Nucleus accumbens (tissue), 56 donors: Measurements from ENCODE around the gene CCNT2.
A peak's percentile ranks its signal among the peaks of the same experiment; 100 is the strongest.
"Not testable (repeated sequence)": the region's sequence is repeated elsewhere in the genome, so short reads cannot be mapped to it uniquely, and the experiment has no call there.

Experiments
- DNase-seq, 56 donors: peaks; one replicate each; lab custom pipeline; 2025; lab: John Stamatoyannopoulos, UW

Gene CCNT2

GRCh38 chr2:134973241-134974138 lies 54.9 kb downstream of the CCNT2 start:
- no peak for DNase-seq

- DNase-seq, result no peak
These were observed 56.8 kb downstream of the CCNT2 start for GRCh38 chr2:134975281-134976009.

GRCh38 chr2:134976074-134976702 lies 57.6 kb downstream of the CCNT2 start:
- no peak for DNase-seq

- DNase-seq, result not testable (repeated sequence)
These were observed 58.5 kb downstream of the CCNT2 start for GRCh38 chr2:134977104-134977503.

GRCh38 chr2:134979221-134979620 lies 60.6 kb downstream of the CCNT2 start:
- DNase-seq, result no peak

GRCh38 chr2:134980639-134981038 lies 62.0 kb downstream of the CCNT2 start:
- no peak for DNase-seq

- DNase-seq, result no peak
These were observed 64.0 kb downstream of the CCNT2 start for GRCh38 chr2:134982603-134983002.

GRCh38 chr2:134985061-134985460 lies 66.4 kb downstream of the CCNT2 start:
- no peak for DNase-seq

- DNase-seq, result no peak
These were observed 70.5 kb downstream of the CCNT2 start for GRCh38 chr2:134988994-134989605.

- no peak for DNase-seq
These were observed 80.9 kb downstream of the CCNT2 start for GRCh38 chr2:134999521-134999920.

GRCh38 chr2:135002836-135003235 lies 84.2 kb downstream of the CCNT2 start:
- no peak for DNase-seq

- DNase-seq, result peak in 53 of 56 donors; percentile 8 to 83 (median 48)
These were observed 85.6 kb downstream of the CCNT2 start for GRCh38 chr2:135004005-135004746.

GRCh38 chr2:135005753-135006152 lies 87.1 kb downstream of the CCNT2 start:
- DNase-seq, result no peak
